NCI-H187 treated with DMSO at 0.1 percent for 48 hours (cell line): ENCODE data around the gene HNRNPA3.
A peak's percentile ranks its signal among the peaks of the same experiment; 100 is the strongest.
"Not testable (repeated sequence)": the region's sequence is repeated elsewhere in the genome, so short reads cannot be mapped to it uniquely, and the experiment has no call there.

Source experiments
- DNase-seq: peaks from one replicate; lab custom pipeline; 2025; lab: John Stamatoyannopoulos, UW

Gene HNRNPA3

GRCh38 chr2:177188482-177189469 lies 23.8 kb upstream of the HNRNPA3 start:
- DNase-seq: no peak

GRCh38 chr2:177190941-177191340 lies 21.7 kb upstream of the HNRNPA3 start:
- DNase-seq: no peak

GRCh38 chr2:177192788-177193187 lies 19.8 kb upstream of the HNRNPA3 start:
- no peak for DNase-seq

GRCh38 chr2:177193240-177193639 lies 19.4 kb upstream of the HNRNPA3 start:
- DNase-seq: no peak

GRCh38 chr2:177195194-177195593 lies 17.4 kb upstream of the HNRNPA3 start:
- DNase-seq: no peak

GRCh38 chr2:177200419-177200818 lies 12.2 kb upstream of the HNRNPA3 start:
- DNase-seq: not testable (repeated sequence)

- DNase-seq: no peak
Observed at GRCh38 chr2:177201919-177202346, 10.7 kb upstream of the HNRNPA3 start.

GRCh38 chr2:177204417-177204816 lies 8.2 kb upstream of the HNRNPA3 start:
- DNase-seq: no peak

- DNase-seq: no peak
Observed at GRCh38 chr2:177207101-177207500, 5.5 kb upstream of the HNRNPA3 start.

- no peak for DNase-seq
Observed at GRCh38 chr2:177211169-177211568, 1.4 kb upstream of the HNRNPA3 start.

- no peak for DNase-seq
Observed at GRCh38 chr2:177211576-177212105, 953 bp upstream of the HNRNPA3 start.

GRCh38 chr2:177212891-177213856 lies 580 bp downstream of the HNRNPA3 start:
- peak; percentile 20 for DNase-seq

GRCh38 chr2:177217247-177217843 lies 4.8 kb downstream of the HNRNPA3 start:
- DNase-seq: no peak

- DNase-seq: not testable (repeated sequence)
Observed at GRCh38 chr2:177219787-177220186, 7.2 kb downstream of the HNRNPA3 start.

GRCh38 chr2:177221534-177221933 lies 8.9 kb downstream of the HNRNPA3 start:
- no peak for DNase-seq

GRCh38 chr2:177221970-177222369 lies 9.4 kb downstream of the HNRNPA3 start:
- no peak for DNase-seq

- not testable (repeated sequence) for DNase-seq
Observed at GRCh38 chr2:177223436-177223835, 10.8 kb downstream of the HNRNPA3 start.

GRCh38 chr2:177225965-177226360 lies 13.4 kb downstream of the HNRNPA3 start:
- no peak for DNase-seq

GRCh38 chr2:177229442-177230242 lies 17.0 kb downstream of the HNRNPA3 start:
- no peak for DNase-seq

- no peak for DNase-seq
Observed at GRCh38 chr2:177231270-177231669, 18.7 kb downstream of the HNRNPA3 start.
